Naive thymus-derived CD8-positive, alpha-beta T cell (primary cell): Measurements from ENCODE around the gene TMEM37. TPM values are rescaled to one million over a fixed set of nuclear protein-coding genes. Genes with fewer than 3 reads are reported as not detected.

ENCODE experiments used
- ATAC-seq, 2 donors: fragments of 150-1000 bp; cut with Tn5 transposase in 1 of 2; sonication (Bioruptor Pico), chemical (Tn5 transposase) in 1 of 2; 1 replicate in 1 of 2; 2 replicates in 1 of 2; pipeline ENCODE4 v1.10.0; 2021; ENCODE audit warnings: mild to moderate bottlenecking in 2 of 2, moderate library complexity in 2 of 2
- POLR2A ChIA-PET: fragments of 350-600 bp; sonication (Branson Sonifier 250); formaldehyde crosslinking; loops from one replicate; lab custom pipeline; 2021; ENCODE audit warnings: antibody characterized with exemption; lab: Charles Lee
- DNase-seq, 10 donors: peaks; one replicate each; pipeline versions ENCODE4 v3.0.0 to v3.0.0-alpha.2; 2020 to 2022
- H3K27ac Mint-ChIP-seq, 10 donors: one replicate each; pipeline ENCODE4 v1.8.0; 2020 to 2022; ENCODE audit warnings: mild to moderate bottlenecking in 10 of 10, mixed read lengths in 10 of 10, moderate library complexity in 4 of 10, inconsistent platforms in 1 of 10
- H3K27me3 Mint-ChIP-seq, 5 donors: one replicate each; pipeline ENCODE4 v1.8.0; 2021 to 2022; ENCODE audit warnings: mixed read lengths in 5 of 5
- H3K36me3 Mint-ChIP-seq, 3 donors: one replicate each; pipeline ENCODE4 v1.8.0; 2020 to 2022; ENCODE audit warnings: mixed read lengths in 3 of 3, mild to moderate bottlenecking in 2 of 3, inconsistent platforms in 1 of 3
- H3K4me1 Mint-ChIP-seq, 4 donors: one replicate each; pipeline ENCODE4 v1.8.0; 2021 to 2022; ENCODE audit warnings: mixed read lengths in 4 of 4
- H3K4me3 Mint-ChIP-seq, 10 donors: one replicate each; pipeline ENCODE4 v1.8.0; 2020 to 2022; ENCODE audit warnings: mild to moderate bottlenecking in 10 of 10, mixed read lengths in 10 of 10, moderate library complexity in 6 of 10, inconsistent platforms in 1 of 10
- H3K9me3 Mint-ChIP-seq, 9 donors: one replicate each; pipeline ENCODE4 v1.8.0; 2020 to 2022; ENCODE audit warnings: mixed read lengths in 9 of 9, mild to moderate bottlenecking in 3 of 9, inconsistent platforms in 1 of 9, moderate library complexity in 1 of 9
- polyA plus RNA-seq, 3 donors: library from polyadenylated mRNA; unstranded; fragments of 300-500 nt; fragmentation: Illumina TruSeq; gene quantifications; one replicate each; pipeline ENCODE4 v1.2.3, GENCODE V29; 2021
- total RNA-seq, 8 experiments: library from RNA in 2 of 8; stranded (reverse) in 2 of 8; gene quantifications; one replicate each; pipeline ENCODE4 v1.2.3 and lab custom pipeline; 2021 to 2026

Gene TMEM37
- total and polyA plus RNA-seq, 5 experiments from 2014 or later = 0.36 TPM; not detected in 4

DNA sequence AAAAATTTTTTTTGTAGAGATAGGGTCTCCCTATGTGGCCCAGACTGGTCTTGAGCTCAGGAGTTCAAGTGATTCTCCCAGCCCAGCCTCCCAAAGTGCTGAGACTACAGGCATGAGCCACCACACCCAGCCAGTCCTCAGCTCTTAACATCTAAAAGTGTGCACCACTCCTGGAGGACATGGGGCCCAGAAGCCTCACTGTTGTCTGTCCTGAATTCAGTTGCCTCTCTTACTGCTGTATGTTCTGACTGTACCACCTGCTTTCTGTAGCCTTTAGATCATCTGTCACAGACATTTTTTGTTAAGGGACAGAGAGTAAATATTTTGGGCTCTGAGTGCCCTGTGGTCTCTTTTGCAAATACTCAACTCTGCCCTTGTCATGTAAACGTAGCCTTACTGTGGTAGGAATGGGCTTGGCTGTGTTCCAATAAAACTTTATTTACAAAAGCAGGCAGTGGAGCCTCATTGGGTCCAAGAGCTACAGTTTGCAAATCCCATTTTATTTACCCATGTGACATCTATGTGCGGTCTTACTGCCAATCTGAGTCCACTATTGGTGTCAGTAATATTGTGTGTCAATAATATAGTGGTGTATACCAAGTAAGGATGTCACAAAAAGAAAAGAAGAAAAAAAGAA is 38.1 kb downstream of the TMEM37 start:
- DNase-seq (peak in 1 of 10 donors; percentile 22), ATAC-seq (no peak)
- H3K9me3 Mint-ChIP-seq = no peaks in the 10 kb centered on the region
- H3K4me1 Mint-ChIP-seq = peaks cover 0 to 1% (median 0%) of the 10 kb centered on the region in 4 donors
- H3K4me3 Mint-ChIP-seq = no peak overlapping the region
- H3K36me3 Mint-ChIP-seq = no peaks in the 10 kb centered on the region
- no peak overlapping the region for H3K27ac Mint-ChIP-seq
- H3K27me3 Mint-ChIP-seq = peaks cover 0 to 2% (median 0%) of the 10 kb centered on the region in 5 donors
- POLR2A ChIA-PET = no interaction called here

- H3K4me3 Mint-ChIP-seq = no peak overlapping the region
- POLR2A ChIA-PET = no interaction called here
- no peak for ATAC-seq
- peak in 1 of 10 donors; percentile 10 for DNase-seq
- H3K36me3 Mint-ChIP-seq = no peaks in the 10 kb centered on the region
- H3K27ac Mint-ChIP-seq = no peak overlapping the region
- H3K27me3 Mint-ChIP-seq = peaks cover 0 to 9% (median 7%) of the 10 kb centered on the region in 5 donors
- H3K9me3 Mint-ChIP-seq = no peaks in the 10 kb centered on the region
- H3K4me1 Mint-ChIP-seq = peaks cover 1 to 6% (median 4%) of the 10 kb centered on the region in 4 donors
Observed at GRCh38 chr2:119472749-119473148, 41.1 kb downstream of the TMEM37 start.

- Mint-ChIP-seq H3K4me1 (peaks cover 1 to 6% (median 4%) of the 10 kb centered on the region in 4 donors), H3K4me3 (no peak overlapping the region), H3K9me3 (no peaks in the 10 kb centered on the region), H3K36me3 (no peaks in the 10 kb centered on the region), H3K27ac (no peak overlapping the region), H3K27me3 (peaks cover 0 to 10% (median 8%) of the 10 kb centered on the region in 5 donors)
- no peak for ATAC-seq
- peak in 1 of 10 donors; percentile 42 for DNase-seq
- POLR2A ChIA-PET = no interaction called here
Observed at GRCh38 chr2:119473621-119474370, 42.1 kb downstream of the TMEM37 start.

DNA sequence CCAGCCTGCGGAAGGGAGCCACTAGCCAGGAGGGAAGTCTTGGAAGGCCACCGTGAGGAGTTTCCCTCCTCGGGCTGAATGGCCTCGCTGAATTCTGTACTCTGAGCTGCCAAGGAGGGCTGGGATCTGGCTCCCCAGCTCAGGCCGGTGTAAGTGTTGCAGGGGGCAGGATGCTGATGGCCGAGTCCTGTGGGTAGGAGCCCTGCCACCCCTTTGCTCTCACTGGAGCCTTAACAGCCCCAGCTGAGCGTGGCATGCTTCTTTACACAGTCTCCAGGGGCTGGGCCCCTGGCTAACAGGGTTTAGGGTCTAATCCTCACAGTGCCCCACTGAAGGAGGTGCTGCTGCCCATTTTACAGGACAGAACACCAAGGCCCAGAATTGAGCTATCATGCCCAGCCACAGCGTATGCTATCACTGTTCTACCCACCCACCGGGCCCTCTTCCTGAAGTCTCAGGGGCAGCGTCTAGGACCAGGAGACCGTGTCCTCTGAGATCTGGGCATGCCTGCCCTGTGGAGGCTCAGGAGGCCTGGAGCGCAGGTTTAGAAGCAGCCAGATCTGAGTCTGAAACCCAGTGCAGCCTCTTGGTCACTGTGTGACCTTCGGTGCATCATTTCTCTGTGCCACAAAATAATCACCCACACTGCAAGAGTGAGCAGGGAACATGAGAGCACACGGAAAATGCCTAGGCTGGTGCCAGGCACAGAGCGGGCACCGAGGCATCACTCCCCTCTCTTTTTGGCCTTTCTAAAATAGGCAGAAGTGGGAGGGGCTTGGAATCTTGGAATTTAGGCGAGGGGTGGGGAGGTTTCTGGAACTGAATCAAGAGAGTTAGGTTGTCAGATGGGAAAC is 42.9 kb downstream of the TMEM37 start:
- ATAC-seq (no peak), DNase-seq (peak in 1 of 10 donors; percentile 32)
- Mint-ChIP-seq H3K27ac (no peak overlapping the region), H3K27me3 (peaks cover 0 to 13% (median 8%) of the 10 kb centered on the region in 5 donors), H3K9me3 (no peaks in the 10 kb centered on the region), H3K36me3 (no peaks in the 10 kb centered on the region), H3K4me1 (peaks cover 1 to 6% (median 4%) of the 10 kb centered on the region in 4 donors), H3K4me3 (no peak overlapping the region)
- POLR2A ChIA-PET = no interaction called here

- H3K36me3 Mint-ChIP-seq = no peaks in the 10 kb centered on the region
- POLR2A ChIA-PET = no interaction called here
- H3K9me3 Mint-ChIP-seq = no peaks in the 10 kb centered on the region
- peaks cover 0 to 13% (median 8%) of the 10 kb centered on the region in 5 donors for H3K27me3 Mint-ChIP-seq
- H3K27ac Mint-ChIP-seq = no peak overlapping the region
- no peak overlapping the region for H3K4me3 Mint-ChIP-seq
- ATAC-seq (no peak), DNase-seq (no peak)
- H3K4me1 Mint-ChIP-seq = peaks cover 1 to 6% (median 4%) of the 10 kb centered on the region in 4 donors
Observed at GRCh38 chr2:119475225-119475856, 43.7 kb downstream of the TMEM37 start.

- peaks cover 0 to 13% (median 8%) of the 10 kb centered on the region in 5 donors for H3K27me3 Mint-ChIP-seq
- H3K27ac Mint-ChIP-seq = no peak overlapping the region
- peaks cover 1 to 6% (median 4%) of the 10 kb centered on the region in 4 donors for H3K4me1 Mint-ChIP-seq
- DNase-seq (peak in 1 of 10 donors; percentile 3), ATAC-seq (no peak)
- no peaks in the 10 kb centered on the region for H3K36me3 Mint-ChIP-seq
- H3K4me3 Mint-ChIP-seq = no peak overlapping the region
- no peaks in the 10 kb centered on the region for H3K9me3 Mint-ChIP-seq
- POLR2A ChIA-PET = no interaction called here
Observed at GRCh38 chr2:119475857-119476244, 44.2 kb downstream of the TMEM37 start.

GRCh38 chr2:119476301-119477112 is 44.9 kb downstream of the TMEM37 start:
- Mint-ChIP-seq H3K27me3 (peaks cover 0 to 13% (median 8%) of the 10 kb centered on the region in 5 donors), H3K36me3 (no peaks in the 10 kb centered on the region), H3K4me3 (no peak overlapping the region), H3K4me1 (peaks cover 1 to 6% (median 4%) of the 10 kb centered on the region in 4 donors), H3K9me3 (no peaks in the 10 kb centered on the region), H3K27ac (no peak overlapping the region)
- DNase-seq (peak in 9 of 10 donors; percentile 6 to 62 (median 33)), ATAC-seq (peak in 1 of 2 donors; percentile 39)
- POLR2A ChIA-PET = no interaction called here

GRCh38 chr2:119477113-119477505 is 45.5 kb downstream of the TMEM37 start:
- H3K9me3 Mint-ChIP-seq = no peaks in the 10 kb centered on the region
- H3K36me3 Mint-ChIP-seq = no peaks in the 10 kb centered on the region
- H3K27ac Mint-ChIP-seq = no peak overlapping the region
- no peak overlapping the region for H3K4me3 Mint-ChIP-seq
- POLR2A ChIA-PET = no interaction called here
- peaks cover 0 to 13% (median 8%) of the 10 kb centered on the region in 5 donors for H3K27me3 Mint-ChIP-seq
- peaks cover 1 to 6% (median 4%) of the 10 kb centered on the region in 4 donors for H3K4me1 Mint-ChIP-seq
- DNase-seq = no peak
- ATAC-seq = no peak

DNA sequence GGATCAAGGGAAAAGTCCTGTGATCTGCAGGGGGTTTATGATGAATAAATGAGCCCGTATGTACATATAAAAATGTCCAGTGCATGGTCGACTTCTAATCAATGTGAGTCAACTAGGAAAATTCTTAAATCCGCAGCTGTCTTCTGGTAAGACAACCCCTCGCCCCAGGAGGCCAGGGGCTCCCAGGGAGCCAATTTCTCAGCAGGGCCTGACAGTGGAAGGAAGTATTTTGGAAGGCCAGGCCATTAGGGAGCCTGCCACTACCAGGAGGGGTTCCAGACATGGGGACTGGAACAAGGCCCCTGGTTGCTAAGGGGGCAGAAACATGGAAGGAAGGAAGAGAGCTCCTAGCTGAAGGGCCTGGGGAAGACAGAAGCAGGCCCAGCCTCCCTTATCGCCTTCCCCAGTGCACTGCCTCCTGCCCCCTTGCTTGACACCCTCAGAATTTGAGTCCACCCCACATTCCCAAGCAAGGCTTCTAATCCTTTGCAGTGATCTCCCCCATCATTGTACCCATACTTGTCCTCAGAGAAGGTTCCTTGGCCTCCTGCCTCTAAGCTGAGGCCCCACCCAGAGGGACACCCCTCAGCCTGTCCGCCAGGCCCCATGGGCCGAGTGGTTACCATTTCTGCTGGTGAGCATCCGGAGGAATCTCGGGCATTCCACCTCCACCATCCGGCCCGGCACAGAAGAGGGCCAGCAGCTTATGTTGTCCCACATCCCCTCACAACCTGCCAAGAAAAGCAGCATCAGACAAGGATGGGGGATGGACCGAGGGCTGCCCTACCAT is 46.7 kb downstream of the TMEM37 start:
- Mint-ChIP-seq H3K4me1 (peaks cover 1 to 6% (median 4%) of the 10 kb centered on the region in 4 donors), H3K27ac (no peak overlapping the region), H3K9me3 (no peaks in the 10 kb centered on the region), H3K4me3 (no peak overlapping the region), H3K36me3 (no peaks in the 10 kb centered on the region), H3K27me3 (peaks cover 0 to 13% (median 8%) of the 10 kb centered on the region in 5 donors)
- POLR2A ChIA-PET = no interaction called here
- DNase-seq (no peak), ATAC-seq (no peak)

- DNase-seq (no peak), ATAC-seq (no peak)
- no peaks in the 10 kb centered on the region for H3K36me3 Mint-ChIP-seq
- H3K27me3 Mint-ChIP-seq = peaks cover 0 to 14% (median 8%) of the 10 kb centered on the region in 5 donors
- H3K4me3 Mint-ChIP-seq = no peak overlapping the region
- POLR2A ChIA-PET = no interaction called here
- no peak overlapping the region for H3K27ac Mint-ChIP-seq
- peaks cover 1 to 6% (median 3%) of the 10 kb centered on the region in 4 donors for H3K4me1 Mint-ChIP-seq
- H3K9me3 Mint-ChIP-seq = no peaks in the 10 kb centered on the region
Observed at GRCh38 chr2:119478978-119479295, 47.3 kb downstream of the TMEM37 start.

- Mint-ChIP-seq H3K36me3 (no peaks in the 10 kb centered on the region), H3K9me3 (no peaks in the 10 kb centered on the region), H3K4me3 (no peak overlapping the region), H3K27me3 (peaks cover 0 to 25% (median 8%) of the 10 kb centered on the region in 5 donors), H3K27ac (no peak overlapping the region), H3K4me1 (peaks cover 1 to 6% (median 3%) of the 10 kb centered on the region in 4 donors)
- no peak for ATAC-seq
- POLR2A ChIA-PET = no interaction called here
- no peak for DNase-seq
Observed at GRCh38 chr2:119480184-119480583, 48.5 kb downstream of the TMEM37 start.
